AML-193 (cell line): ENCODE data around the gene ZNF709.
A peak's percentile ranks its signal among the peaks of the same experiment; 100 is the strongest.
"Not testable (repeated sequence)": the region's sequence is repeated elsewhere in the genome, so short reads cannot be mapped to it uniquely, and the experiment has no call there.

Source experiments
- DNase-seq, 2 experiments: peaks; one replicate each; lab custom pipeline; 2025; lab: John Stamatoyannopoulos, UW

Gene ZNF709

DNA sequence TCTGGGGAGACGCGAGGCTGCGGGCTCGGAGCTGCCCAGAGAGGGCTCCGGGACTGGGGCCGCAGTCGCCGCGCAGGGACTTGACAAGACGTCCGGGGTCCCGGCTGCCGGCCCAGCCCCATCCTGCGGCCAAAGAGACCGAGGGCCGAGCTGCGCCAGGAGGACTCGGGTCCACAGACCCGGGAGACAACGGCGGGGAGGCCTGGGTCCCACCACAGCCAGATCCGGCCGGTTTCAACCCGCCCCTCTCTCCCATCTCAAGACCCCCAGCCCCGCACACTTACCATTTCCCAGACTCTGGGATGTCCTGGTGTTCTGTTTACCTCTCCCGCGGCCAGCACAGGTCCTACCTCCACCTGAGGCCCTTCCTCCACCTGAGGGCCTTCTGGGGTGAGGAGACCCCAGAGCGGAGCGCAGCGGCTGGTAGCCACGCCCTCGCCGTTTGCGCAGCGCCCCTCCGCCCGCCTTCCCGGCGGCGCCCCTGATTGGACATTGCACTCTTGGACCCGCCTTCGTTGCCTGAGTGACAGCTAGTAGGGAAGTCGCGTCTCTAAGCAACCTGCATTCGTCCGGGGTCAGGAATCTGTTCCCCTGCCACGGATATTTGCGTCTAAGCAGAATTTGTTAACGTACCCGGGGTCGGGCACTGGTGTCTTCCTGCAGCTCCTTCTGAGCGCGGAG lies at the start of gene ZNF709:
ZNF709 (minus strand) TSS at position 446 of the 681 bp plus-strand sequence; CDS start at position 287, 159 bp downstream.
- DNase-seq = peak; percentile 66 to 77

DNA sequence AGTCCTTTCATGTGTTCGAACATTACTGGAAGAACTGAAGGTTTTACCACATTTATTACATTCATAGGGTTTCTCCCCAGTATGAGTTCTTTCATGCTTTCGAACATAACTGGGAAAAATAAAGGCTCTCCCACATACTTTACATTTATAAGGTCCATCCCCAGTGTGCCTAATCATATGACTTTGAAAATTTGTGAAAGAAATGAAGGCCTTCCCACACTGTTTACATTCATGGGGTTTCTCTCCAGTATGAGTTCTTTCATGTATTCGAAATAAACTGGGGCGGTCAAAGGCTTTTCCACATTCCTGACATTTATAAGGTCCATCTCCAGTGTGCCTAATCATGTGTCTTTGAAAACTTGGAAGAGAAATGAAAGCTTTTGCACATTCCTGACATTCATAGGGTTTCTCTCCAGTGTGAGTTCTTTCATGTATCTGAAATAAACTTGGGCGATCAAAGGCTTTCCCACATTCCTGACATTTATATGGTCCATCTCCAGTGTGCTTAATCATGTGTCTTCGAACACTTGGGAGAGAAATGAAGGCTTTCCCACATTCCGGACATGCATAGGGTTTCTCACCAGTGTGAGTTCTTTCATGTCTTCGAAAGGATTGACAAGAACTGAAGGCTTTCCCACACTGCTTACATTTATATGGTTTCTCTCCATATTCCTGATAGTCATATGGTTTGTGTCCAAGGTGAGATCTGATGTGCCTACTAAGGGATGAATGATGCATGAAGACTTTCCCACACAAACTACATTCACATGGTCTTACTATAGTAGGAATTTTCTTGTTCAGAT lies 42.6 kb upstream of the ZNF709 start:
- no peak for DNase-seq

DNA sequence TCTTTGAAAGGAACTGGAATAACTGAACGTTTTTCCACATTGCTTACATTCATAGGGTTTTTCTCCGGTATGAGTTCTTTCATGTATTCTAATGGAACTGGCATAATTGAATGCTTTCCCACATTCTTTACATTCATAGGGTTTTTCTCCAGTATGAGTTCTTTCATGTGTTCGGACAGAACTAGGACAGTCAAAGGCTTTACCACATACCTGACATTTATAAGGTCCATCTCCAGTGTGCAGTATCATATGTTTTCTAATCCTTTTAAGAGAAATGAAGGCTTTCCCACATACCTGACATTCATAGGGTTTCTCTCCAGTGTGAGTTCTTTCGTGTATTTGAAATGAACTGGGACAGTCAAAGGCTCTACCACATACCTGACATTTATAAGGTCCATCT lies 41.9 kb upstream of the ZNF709 start:
- DNase-seq = no peak

DNA sequence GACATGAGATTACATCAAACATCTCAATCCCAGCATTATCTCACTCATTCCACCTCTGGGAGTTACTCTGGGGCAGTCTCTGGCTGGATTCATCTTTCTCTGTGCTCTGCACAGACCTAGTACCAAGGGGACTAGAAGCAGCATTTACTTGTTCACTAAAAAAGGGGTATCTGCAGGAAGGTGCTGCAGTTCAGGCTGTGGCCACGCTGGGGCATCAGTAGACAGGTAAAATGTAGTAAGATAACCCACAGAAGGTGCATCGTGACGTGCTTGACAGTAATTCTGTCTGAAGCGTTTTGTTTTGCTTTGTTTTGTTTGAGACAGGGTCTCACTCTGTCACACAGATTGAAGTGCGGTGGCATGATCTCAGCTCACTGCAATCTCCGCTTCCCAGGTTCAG lies 37.4 kb upstream of the ZNF709 start:
- DNase-seq = no peak

DNA sequence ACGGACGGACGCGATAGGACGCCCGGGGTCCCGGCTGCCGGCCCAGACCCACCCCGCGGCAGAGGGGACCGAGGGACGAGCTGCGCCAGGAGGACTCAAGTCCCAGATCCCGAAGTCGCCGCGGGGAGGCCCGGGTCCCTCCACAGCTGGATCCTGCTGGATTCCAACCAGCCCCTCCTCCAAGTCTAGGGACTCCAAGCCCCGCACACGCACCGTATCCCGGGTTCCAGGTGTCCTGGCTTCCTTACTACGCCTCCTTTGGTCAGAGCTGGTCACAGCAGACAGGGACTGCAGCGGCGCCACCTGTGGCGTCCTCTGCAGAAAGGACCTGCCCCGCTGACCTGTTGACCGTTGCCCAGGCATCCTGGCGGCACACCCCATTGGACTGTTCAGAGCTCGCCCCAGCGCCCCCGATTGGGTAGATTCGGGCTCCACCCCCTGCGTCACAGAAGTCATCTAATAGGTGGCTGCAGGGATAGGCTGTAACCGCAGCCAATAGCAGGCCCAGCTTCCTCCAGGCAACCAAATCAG lies 29.0 kb upstream of the ZNF709 start:
- no peak for DNase-seq

DNA sequence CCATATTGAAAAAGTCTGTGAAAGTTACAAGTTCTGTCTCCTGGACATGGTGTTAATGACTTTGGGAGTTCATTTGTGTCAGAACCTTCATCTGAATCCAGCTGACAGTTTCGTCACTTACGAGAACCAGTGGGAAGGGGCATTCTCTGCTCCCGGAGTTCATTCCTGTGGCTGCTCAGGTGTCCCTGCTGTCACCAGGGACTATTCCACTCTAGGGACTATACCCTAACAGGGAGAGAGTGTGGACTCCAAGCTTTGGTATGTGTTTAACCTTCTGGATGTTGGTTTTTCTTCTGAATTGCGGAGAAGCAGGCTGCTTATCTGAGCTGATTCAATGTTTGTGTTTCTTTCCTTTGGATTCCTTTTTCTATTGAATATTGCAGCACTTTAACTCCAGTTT lies 12.4 kb upstream of the ZNF709 start:
- no peak for DNase-seq

DNA sequence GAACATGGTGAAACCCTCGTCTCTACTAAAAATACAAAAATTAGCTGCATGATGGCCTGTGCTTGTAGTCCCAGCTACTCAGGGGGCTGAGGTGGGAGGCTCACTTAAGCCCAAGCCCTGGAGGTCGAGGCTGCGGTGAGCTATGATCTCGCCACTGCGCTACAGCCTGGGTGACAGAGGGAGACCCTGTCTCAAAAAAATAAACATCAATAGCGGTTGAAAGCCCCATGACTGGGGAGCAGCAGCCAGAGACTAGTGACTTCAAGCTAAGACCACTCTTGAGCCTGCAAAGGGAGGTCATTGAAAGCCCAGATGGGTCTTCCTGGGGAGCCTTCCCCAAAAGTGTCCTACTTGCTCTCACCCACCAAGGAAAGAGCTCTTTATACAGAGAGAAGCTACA lies 11.9 kb upstream of the ZNF709 start:
- no peak for DNase-seq

DNA sequence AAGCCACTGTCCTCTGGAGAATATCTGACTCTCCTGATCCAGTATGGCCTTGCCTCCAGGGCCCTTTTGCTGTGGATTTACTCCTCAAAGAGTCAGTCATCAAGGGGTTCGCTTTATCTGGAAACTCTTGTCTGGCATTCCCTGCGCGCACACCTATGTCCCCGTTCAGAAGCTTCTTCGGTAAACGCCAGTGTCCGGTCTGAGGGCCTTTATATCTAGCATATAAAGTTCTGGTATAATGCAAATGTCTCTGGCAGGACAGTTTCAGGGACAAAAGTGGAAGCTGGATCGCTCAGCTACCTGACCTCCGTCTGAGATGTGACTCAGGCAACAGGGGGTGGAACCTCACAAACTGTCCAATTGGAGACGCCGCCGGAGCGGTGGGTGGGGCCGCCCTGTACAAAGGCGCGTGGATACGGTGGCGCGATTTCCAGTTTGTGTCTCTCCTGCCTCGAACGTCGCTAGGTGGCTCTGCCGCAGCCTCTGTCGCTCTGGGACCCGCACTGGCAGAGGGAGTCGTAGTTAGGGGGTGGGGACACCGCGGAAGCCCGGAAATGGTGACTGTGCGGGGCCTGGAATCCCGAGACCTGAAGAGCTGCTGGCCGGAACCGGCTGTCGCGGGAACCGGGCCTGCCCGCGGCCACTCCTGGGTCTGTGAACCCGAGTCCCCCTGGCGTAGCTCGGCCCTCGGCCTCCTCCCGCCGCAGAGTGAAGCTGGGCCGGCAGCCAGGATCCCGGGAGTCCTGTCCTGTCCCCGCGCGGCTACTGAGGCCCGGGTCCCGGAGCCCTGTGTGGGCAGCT lies 10.6 kb upstream of the ZNF709 start:
- peak; percentile 93 to 95 for DNase-seq

DNA sequence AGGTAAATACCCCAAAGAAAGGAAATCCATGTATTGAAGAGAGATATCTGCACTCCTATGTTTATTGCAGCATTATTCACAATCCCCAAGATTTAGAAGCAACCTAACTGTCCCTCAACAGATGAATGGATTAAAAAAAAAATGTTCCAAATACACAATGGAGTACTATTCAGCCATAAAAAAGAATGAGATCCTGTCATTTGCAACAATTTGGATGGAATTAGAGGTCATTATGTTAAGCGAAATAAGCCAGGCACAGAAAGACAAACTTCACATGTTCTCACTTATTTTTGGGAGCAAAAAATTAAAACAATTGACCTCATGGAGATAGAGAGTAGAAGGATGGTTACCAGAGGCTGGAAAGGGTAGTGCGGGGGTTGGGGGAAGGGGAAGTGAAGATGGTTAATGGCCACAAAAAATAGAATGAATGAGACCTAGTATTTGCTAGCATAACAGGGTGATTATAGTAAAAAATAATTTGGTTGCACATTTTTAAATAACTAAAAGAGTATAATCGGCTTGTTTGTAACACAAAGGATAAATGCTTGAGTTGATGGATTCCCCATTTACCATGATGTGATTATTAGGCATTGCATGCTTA lies 9.7 kb upstream of the ZNF709 start:
- DNase-seq = no peak

DNA sequence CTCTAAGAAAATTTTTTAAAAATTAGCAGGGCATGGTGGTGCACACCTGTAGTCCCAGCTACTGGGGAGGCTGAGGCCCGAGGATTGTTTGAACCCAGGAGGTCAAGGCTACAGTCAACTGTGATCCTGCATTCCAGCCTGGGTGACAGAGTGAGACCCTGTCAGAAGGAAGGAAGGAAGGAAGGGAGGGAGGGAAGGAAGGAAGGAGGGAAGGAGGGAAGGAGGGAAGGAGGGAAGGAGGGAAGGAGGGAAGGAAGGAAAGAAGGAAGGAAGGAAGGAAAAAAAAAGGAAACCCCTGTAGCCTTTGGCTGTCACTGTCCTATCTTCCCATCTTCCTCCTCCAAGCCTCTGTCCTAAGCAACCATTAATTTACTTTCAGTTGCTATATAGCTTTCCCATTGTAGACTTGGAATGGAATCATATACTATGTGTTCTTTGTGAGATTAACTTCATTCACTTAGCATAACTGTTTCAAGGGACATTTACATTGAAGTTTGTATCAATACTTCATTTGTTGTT lies 1.7 kb upstream of the ZNF709 start:
- DNase-seq = not testable (repeated sequence)

DNA sequence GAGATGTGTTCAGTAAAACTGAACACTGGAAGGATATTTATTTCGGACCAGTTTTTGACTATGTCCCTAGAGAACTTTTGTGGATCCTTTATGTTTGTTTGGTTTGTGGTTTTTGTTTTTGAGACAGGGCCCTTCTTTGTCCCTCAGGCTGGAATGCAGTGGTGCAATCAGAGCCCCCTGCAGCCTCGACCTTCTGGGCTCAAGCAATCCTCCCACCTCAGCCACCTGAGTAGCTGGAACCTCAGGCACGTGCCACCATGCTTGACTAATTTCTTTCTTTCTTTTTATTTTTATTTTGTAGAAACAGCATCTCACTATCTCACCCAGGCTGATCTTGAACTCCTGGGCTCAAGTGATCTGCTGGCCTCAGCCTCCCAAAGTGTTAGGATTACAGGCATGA lies 955 bp upstream of the ZNF709 start:
- DNase-seq = no peak

DNA sequence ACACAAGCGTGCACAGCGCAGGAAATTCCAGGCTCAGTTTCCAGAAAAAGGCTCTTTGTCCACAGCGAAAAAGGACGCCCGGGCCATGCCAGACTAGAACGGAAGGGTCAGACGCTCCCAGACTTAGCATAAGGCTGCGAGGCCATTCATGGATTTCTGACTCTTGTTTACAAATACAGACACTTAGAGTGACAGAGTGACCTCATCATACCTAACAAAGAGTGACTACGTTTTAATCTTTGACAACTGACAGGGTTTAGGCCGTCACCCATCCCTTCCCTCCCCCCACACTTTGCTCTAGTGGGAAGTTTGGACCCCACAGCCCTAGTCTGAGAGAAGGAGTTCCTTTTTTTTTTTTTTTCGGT lies 418 bp upstream of the ZNF709 start:
- DNase-seq = no peak

DNA sequence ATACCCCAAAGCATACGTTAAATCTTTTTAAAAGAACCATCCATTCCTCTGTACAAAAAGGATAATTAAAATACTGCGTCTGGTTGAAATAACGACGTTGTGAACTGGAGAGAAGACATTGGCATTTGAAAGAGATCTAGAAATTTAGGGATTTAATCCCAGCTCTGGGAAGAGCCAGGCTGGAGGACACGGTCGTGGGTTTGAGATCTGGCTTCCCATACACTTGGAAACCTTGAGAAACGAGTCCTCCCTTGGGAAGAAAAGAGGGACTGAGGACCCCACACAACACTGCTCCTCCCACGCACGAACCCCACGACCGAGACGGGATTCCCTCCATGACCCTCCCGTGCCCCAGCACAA lies 625 bp downstream of the ZNF709 start:
- DNase-seq = no peak

DNA sequence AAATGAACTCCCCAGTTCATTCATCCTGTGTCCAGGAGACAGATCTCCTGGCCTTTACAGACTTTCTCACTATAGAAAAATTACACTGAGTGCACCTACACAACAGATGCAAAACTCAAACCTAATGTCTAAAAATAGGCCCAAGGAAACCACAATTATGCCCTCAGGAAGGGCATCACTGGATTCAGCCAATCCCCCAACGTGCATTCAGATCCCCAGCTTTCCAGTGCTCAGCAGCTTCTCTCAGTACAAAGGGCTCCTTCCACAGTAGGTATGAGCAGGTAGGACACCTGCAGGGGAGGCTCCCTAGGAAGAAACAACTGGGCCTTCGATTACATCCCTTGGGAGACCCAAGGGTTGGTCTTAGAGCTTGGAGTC lies 2.1 kb downstream of the ZNF709 start:
- DNase-seq = no peak

DNA sequence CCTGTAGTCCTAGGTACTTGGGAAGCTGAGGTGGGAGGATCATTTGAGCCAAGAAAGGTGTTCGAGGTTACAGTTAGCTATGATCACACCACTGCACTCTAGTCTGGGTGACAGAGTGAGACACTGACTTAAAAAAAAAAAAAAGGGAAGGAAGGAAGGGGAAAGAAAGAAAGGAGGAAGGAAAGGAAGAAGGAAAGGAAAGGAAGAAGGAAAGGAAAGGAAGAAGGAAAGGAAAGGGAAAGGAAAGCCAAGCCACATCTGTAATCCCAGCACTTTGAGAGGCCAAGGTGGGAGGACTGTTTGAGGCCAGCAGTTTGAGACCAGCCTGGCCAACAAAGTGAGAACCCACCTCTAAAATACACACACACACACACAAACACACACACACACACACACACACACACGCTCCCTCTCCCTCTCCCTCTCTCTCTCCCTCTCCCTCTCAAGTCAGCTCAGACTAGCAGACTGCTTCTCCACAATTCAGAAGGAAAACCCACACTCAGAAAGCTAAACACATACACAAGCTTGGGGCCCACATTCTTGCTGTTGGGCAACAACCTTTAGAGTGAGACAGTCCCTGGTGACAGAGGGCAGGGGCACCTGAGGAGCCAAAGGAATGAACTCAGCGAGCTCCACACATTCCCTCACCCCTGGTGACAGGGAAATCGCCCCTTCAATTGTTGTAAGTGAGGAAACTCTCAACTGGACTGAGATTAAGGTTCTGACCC lies 2.7 kb downstream of the ZNF709 start:
- DNase-seq = no peak

DNA sequence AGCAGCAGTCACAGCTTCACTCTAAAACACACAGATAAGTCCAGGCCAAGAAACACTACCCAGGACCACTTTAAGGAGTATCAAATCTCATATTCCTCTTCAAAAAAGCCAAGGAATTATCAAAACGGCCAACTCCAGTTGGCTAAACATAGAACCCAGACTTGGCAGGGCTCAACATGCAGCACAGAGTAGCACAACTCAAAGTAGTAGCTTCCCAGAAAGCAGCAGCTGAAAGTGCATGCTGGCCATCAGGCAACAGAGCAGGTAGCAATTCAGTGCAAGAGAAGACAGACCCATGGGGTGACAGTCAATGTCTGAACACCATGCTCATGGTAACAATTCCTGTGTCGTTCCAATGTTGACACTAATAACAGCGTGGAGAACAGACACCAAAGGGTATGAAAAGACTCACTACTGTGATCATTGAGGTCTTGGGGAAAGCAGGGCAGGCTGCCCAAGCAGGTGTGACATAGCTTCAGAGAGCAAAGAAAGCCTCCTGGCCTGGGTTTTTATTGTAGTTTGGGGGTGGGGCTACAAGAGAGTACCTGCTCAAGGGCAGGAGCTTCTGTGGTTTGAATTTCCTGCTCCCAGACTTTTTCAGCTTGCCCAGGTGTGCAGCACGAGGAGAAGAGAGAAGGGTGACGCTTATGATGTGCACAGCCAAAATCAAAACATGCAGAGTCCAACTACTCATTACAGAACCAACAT lies 6.2 kb downstream of the ZNF709 start:
- DNase-seq = no peak

DNA sequence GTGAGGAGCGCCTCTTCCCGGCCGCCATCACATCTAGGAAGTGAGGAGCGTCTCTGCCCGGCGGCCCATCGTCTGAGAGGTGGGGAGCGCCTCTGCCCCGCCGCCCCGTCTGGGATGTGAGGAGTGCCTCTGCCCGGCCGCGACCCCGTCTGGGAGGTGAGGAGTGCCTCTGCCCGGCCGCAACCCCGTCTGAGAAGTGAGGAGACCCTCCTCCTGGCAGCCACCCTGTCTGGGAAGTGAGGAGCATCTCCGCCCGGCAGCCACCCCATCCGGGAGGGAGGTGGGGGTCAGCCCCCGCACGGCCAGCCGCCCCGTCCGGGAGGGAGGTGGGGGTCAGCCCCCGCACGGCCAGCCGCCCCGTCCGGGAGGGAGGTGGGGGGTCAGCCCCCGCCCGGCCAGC lies 17.0 kb downstream of the ZNF709 start:
- DNase-seq = not testable (repeated sequence)

DNA sequence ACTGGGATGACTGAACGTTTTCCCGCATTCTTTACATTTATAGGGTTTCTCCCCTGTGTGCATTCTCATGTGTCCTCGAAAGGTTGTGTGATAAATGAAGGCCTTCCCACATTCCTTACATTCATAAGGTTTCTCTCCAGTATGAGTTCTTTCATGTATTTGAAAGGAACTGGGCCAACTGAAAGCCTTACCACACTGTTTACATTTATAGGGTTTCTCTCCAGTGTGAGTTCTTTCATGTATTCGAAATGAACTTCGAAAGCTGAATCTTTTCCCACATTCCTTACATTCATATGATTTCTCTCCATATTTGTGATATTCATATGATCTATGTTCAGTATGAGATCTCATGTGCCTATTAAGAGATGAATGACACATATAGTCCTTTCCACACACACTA lies 19.4 kb downstream of the ZNF709 start:
- no peak for DNase-seq

DNA sequence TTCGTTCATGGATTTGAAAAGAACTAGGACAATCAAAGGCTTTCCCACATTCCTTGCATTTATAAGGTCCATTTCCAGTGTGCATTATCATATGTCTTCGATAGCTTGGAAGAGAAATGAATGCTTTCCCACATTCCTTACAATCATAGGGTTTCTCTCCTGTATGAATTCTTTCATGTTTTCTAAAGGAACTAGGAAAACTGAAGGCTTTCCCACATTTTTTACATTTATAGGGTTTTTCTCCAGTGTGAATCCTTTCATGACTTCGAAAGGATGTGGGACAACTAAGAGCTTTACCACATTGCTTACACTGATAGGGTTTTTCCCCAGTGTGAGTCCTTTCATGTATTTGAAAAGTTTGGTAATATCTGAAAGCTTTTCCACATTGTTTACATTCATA lies 19.8 kb downstream of the ZNF709 start:
- no peak for DNase-seq

DNA sequence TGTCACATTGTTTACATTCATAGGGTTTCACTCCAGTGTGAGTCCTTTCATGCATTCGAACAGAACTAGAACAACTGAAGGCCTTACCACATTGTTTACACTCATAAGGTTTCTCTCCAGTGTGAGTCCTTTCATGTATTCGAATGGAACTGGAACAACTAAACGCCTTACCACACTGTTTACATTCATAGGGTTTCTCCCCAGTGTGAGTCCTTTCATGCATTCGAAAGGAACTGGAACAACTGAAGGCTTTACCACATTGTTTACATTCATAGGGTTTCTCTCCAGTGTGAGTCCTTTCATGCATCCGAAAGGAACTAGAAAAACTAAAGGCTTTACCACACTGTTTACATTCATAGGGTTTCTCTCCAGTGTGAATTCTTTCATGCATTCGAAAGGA lies 20.5 kb downstream of the ZNF709 start:
- not testable (repeated sequence) for DNase-seq

DNA sequence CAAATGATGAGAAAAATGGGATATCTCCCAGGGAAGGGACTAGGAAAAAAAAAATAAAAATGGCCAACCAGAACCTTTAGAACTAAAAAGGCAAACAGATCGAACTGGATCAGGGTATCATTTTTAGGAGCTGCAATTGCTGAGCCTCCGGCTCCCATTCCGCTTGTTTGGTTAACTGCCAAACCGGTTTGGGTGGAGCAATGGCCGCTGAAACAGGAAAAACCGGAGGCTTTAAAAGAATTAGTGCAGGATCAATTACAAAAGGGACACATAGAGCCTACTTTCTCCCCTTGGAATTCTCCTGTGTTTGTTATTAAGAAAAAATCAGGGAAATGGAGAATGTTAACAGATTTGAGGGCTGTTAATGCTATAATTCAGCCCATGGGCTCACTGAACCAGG lies 31.1 kb downstream of the ZNF709 start:
- no peak for DNase-seq
